Neural cell (in vitro differentiated cells): ENCODE measurements around the gene TRMO. TPM values are rescaled to one million over a fixed set of nuclear protein-coding genes. Genes with fewer than 3 reads are reported as not detected.
A peak's percentile ranks its signal among the peaks of the same experiment; 100 is the strongest.
"Not testable (repeated sequence)": the region's sequence is repeated elsewhere in the genome, so short reads cannot be mapped to it uniquely, and the experiment has no call there.

Experiments
- H2AFZ ChIP-seq: fragments of 200-600, 300-800 bp; sonication (generic), shearing (Covaris generic); 2 replicates; pipeline ENCODE4 v1.6.0; 2014; ENCODE audit warnings: low read depth, mild to moderate bottlenecking, antibody characterized with exemption, low read length, moderate library complexity
- H3F3A ChIP-seq: fragments of 200-600 bp; shearing (Covaris generic); 2 replicates; pipeline ENCODE4 v1.6.1; 2016; ENCODE audit warnings: mild to moderate bottlenecking, moderate library complexity, mixed read lengths, antibody characterized with exemption, low read length; ENCODE audit not compliant: insufficient read depth, poor library complexity, severe bottlenecking
- H3K27ac ChIP-seq: fragments of 200-600, 300-800 bp; sonication (generic), shearing (Covaris generic); 2 replicates; pipeline ENCODE4 v1.5.1; 2014; ENCODE audit warnings: mild to moderate bottlenecking, low read length, moderate library complexity
- H3K27me3 ChIP-seq: fragments of 300-800, 200-600 bp; sonication (generic), shearing (Covaris generic); 2 replicates; pipeline ENCODE4 v1.6.0; 2014; ENCODE audit warnings: mild to moderate bottlenecking, low read depth, low read length, moderate library complexity; ENCODE audit not compliant: insufficient read depth
- H3K36me3 ChIP-seq: fragments of 300-800, 200-600 bp; sonication (generic), shearing (Covaris generic); 2 replicates; pipeline ENCODE4 v1.5.1; 2014; ENCODE audit warnings: mild to moderate bottlenecking, antibody characterized with exemption, low read length, moderate library complexity; ENCODE audit not compliant: insufficient read depth
- H3K4me2 ChIP-seq: fragments of 300-800, 200-600 bp; sonication (generic), shearing (Covaris generic); 2 replicates; pipeline ENCODE4 v1.6.0; 2014; ENCODE audit warnings: mild to moderate bottlenecking, low read length
- H3K4me3 ChIP-seq: fragments of 300-800, 200-600 bp; sonication (generic), shearing (Covaris generic); 2 replicates; pipeline ENCODE4 v1.5.1; 2014; ENCODE audit warnings: mild to moderate bottlenecking, low read length, moderate library complexity
- H3K79me2 ChIP-seq: fragments of 200-600 bp; shearing (Covaris generic); replicated peaks from 2 replicates; pipeline ENCODE4 v1.6.0; 2014; ENCODE audit warnings: mild to moderate bottlenecking, low read length, moderate library complexity; ENCODE audit not compliant: insufficient read depth
- H3K9ac ChIP-seq: fragments of 300-800, 200-600 bp; sonication (generic), shearing (Covaris generic); 2 replicates; pipeline ENCODE4 v1.6.1; 2016; ENCODE audit warnings: mild to moderate bottlenecking, low read length, mixed read lengths
- H3K9me2 ChIP-seq: fragments of 200-600 bp; shearing (Covaris generic); 2 replicates; pipeline ENCODE4 v1.6.1; 2016; ENCODE audit warnings: mild to moderate bottlenecking, low read length, mixed read lengths; ENCODE audit not compliant: insufficient read depth
- H3K9me3 ChIP-seq: fragments of 200-600, 300-800 bp; sonication (generic), shearing (Covaris generic); 2 replicates; pipeline ENCODE4 v1.6.1; 2016; ENCODE audit warnings: mild to moderate bottlenecking, mixed run types, low read length, moderate library complexity, mixed read lengths
- H4K20me1 ChIP-seq: fragments of 200-600 bp; shearing (Covaris generic); 2 replicates; pipeline ENCODE4 v1.6.1; 2016; ENCODE audit warnings: mild to moderate bottlenecking, mixed run types; ENCODE audit not compliant: insufficient read depth
- EP300 ChIP-seq: fragments of 450-650 bp; conservative IDR thresholded peaks from 2 replicates; pipeline ENCODE4 v1.6.1; 2014; ENCODE audit warnings: antibody characterized with exemption, mild to moderate bottlenecking, moderate library complexity; ENCODE audit not compliant: poor library complexity, severe bottlenecking
- EZH2 ChIP-seq: fragments of 200-600, 300-800 bp; shearing (Covaris generic), sonication (generic); IDR thresholded peaks from 2 replicates; pipeline ENCODE4 v1.6.1; 2014; ENCODE audit warnings: antibody characterized with exemption, low read length, borderline replicate concordance, mild to moderate bottlenecking; ENCODE audit not compliant: insufficient read depth, poor library complexity, severe bottlenecking
- MXI1 ChIP-seq: fragments of 450-650 bp; conservative IDR thresholded peaks from 2 replicates; pipeline ENCODE4 v1.6.1; 2014; ENCODE audit warnings: antibody characterized with exemption, mild to moderate bottlenecking; ENCODE audit not compliant: poor library complexity, severe bottlenecking
- POLR2AphosphoS5 ChIP-seq: IDR thresholded peaks from 2 replicates; pipeline ENCODE4 v1.6.1; 2012
- RAD21 ChIP-seq: fragments of 450-650 bp; conservative IDR thresholded peaks from 2 replicates; pipeline ENCODE4 v1.6.1; 2014; ENCODE audit warnings: antibody characterized with exemption, mild to moderate bottlenecking, moderate library complexity
- SMC3 ChIP-seq: fragments of 450-650 bp; conservative IDR thresholded peaks from 2 replicates; pipeline ENCODE4 v1.6.1; 2014; ENCODE audit warnings: antibody characterized with exemption, mild to moderate bottlenecking, moderate library complexity; ENCODE audit not compliant: poor library complexity
- TAF1 ChIP-seq: IDR thresholded peaks from 2 replicates; pipeline ENCODE4 v1.6.1; 2012; ENCODE audit warnings: low read depth
- polyA plus RNA-seq: library from polyadenylated mRNA; depleted of rRNA; stranded (reverse); fragments of >200 nt; gene quantifications from 2 replicates; pipeline ENCODE4 v1.2.3, GENCODE V29; 2014
- TF ChIP-seq, protein P1 (sequence below): IDR thresholded peaks from 2 replicates; pipeline ENCODE4 v1.6.1; 2012; ENCODE audit warnings: borderline replicate concordance
- TF ChIP-seq, protein P2 (sequence below): fragments of 450-650 bp; IDR thresholded peaks from 2 replicates; pipeline ENCODE4 v1.5.1; 2014; ENCODE audit warnings: antibody characterized with exemption, mild to moderate bottlenecking, moderate library complexity; ENCODE audit not compliant: poor library complexity, severe bottlenecking

TRMO gene
- polyA plus RNA-seq, 1 donor from 2014 or later, result 15.4 TPM

DNA sequence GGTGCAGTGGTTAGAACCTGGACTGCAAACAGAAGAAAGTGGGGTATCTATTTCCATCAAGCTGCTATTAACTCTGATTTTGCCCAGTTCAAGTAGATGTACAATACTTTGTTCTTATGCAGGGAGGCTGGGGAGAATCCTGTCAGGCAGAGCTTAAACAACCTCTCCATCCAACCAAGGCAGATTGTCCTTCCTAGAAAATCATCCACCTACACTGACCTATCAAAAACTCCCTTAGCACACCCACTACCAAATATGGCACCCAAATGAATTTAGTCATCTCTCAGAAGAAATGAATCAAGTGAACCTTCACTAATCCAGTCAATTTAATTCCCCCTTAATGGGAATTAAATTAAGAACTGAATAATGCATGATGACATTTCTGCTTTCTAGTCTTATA lies 34.0 kb upstream of the TRMO start:
- Histone ChIP-seq H3F3A (no peaks in the 10 kb centered on the region), H3K27me3 (no peaks in the 10 kb centered on the region), H3K27ac (no peak overlapping the region), H3K4me2 (no peak overlapping the region), H4K20me1 (no peaks in the 10 kb centered on the region), H2AFZ (no peak overlapping the region), H3K36me3 (no peaks in the 10 kb centered on the region), H3K9ac (no peak overlapping the region), H3K9me2 (no peaks in the 10 kb centered on the region), H3K79me2 (no peaks in the 10 kb centered on the region), H3K4me3 (no peak overlapping the region), H3K9me3 (no peaks in the 10 kb centered on the region)
- TF ChIP-seq POLR2AphosphoS5, result no peak
- no peak for TF ChIP-seq RAD21
- no peak for TF ChIP-seq TAF1
- no peak for TF ChIP-seq EP300
- TF ChIP-seq, protein P1, sequence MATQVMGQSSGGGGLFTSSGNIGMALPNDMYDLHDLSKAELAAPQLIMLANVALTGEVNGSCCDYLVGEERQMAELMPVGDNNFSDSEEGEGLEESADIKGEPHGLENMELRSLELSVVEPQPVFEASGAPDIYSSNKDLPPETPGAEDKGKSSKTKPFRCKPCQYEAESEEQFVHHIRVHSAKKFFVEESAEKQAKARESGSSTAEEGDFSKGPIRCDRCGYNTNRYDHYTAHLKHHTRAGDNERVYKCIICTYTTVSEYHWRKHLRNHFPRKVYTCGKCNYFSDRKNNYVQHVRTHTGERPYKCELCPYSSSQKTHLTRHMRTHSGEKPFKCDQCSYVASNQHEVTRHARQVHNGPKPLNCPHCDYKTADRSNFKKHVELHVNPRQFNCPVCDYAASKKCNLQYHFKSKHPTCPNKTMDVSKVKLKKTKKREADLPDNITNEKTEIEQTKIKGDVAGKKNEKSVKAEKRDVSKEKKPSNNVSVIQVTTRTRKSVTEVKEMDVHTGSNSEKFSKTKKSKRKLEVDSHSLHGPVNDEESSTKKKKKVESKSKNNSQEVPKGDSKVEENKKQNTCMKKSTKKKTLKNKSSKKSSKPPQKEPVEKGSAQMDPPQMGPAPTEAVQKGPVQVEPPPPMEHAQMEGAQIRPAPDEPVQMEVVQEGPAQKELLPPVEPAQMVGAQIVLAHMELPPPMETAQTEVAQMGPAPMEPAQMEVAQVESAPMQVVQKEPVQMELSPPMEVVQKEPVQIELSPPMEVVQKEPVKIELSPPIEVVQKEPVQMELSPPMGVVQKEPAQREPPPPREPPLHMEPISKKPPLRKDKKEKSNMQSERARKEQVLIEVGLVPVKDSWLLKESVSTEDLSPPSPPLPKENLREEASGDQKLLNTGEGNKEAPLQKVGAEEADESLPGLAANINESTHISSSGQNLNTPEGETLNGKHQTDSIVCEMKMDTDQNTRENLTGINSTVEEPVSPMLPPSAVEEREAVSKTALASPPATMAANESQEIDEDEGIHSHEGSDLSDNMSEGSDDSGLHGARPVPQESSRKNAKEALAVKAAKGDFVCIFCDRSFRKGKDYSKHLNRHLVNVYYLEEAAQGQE, result no peak
- TF ChIP-seq, protein P2, sequence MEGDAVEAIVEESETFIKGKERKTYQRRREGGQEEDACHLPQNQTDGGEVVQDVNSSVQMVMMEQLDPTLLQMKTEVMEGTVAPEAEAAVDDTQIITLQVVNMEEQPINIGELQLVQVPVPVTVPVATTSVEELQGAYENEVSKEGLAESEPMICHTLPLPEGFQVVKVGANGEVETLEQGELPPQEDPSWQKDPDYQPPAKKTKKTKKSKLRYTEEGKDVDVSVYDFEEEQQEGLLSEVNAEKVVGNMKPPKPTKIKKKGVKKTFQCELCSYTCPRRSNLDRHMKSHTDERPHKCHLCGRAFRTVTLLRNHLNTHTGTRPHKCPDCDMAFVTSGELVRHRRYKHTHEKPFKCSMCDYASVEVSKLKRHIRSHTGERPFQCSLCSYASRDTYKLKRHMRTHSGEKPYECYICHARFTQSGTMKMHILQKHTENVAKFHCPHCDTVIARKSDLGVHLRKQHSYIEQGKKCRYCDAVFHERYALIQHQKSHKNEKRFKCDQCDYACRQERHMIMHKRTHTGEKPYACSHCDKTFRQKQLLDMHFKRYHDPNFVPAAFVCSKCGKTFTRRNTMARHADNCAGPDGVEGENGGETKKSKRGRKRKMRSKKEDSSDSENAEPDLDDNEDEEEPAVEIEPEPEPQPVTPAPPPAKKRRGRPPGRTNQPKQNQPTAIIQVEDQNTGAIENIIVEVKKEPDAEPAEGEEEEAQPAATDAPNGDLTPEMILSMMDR, result no peak
- TF ChIP-seq EZH2, result no peak
- TF ChIP-seq MXI1, result no peak
- TF ChIP-seq SMC3, result no peak

DNA sequence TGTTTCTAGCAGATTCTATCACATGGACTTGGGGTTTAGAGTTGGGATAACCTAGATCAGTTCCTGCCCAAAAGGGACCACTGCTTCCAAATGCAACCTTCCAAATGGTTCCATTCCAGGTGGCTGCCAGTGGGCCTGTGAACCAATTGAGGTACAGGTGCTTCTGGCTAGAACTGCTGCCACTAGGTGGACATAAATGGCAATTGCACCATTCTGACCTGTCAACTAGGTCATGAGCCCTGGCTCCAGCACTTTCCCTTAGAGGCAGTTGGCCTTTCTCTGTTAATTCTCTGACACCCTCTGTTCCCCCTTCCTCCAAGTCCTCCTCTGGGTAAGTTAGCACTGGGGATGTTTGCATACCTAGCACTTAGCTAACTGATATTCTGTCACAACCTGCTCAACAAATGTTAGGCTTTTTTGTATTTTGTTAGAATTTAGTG lies 32.3 kb upstream of the TRMO start:
- H3K36me3 ChIP-seq, result no peaks in the 10 kb centered on the region
- no peak for TF ChIP-seq POLR2AphosphoS5
- peak; percentile 73 for TF ChIP-seq RAD21
- TF ChIP-seq, protein P2, result peak; percentile 76
- TF ChIP-seq MXI1, result no peak
- TF ChIP-seq, protein P1, result no peak
- peak; percentile 86 for TF ChIP-seq SMC3
- TF ChIP-seq EZH2, result no peak
- no peak for TF ChIP-seq EP300
- TF ChIP-seq TAF1, result no peak
- no peak overlapping the region for H3K4me3 ChIP-seq
- H3K9me3 ChIP-seq, result no peaks in the 10 kb centered on the region
- no peak overlapping the region for H3K9ac ChIP-seq
- H3K27me3 ChIP-seq, result no peaks in the 10 kb centered on the region
- no peak overlapping the region for H3K27ac ChIP-seq
- H4K20me1 ChIP-seq, result no peaks in the 10 kb centered on the region
- H3K9me2 ChIP-seq, result no peaks in the 10 kb centered on the region
- no peak overlapping the region for H3K4me2 ChIP-seq
- no peaks in the 10 kb centered on the region for H3F3A ChIP-seq
- no peaks in the 10 kb centered on the region for H3K79me2 ChIP-seq
- H2AFZ ChIP-seq, result no peak overlapping the region

DNA sequence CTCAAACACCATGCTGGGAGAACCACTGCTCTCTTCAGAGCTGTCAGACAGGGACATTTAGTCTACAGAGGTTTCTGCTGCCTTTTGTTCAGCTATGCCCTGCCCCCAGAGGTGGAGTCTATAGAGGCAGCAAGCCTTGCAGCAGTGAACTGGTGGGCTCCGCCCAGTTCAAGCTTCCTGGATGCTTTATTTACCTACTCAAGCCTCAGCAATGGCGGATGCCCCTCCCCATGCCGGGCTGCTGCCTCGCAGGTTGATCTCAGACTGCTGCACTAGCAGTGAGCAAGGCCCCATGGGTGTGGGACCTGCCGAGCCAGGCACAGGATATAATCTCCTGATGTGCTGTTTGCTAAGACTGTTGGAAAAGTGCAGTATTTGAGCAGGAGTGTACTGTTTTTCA lies 28.6 kb upstream of the TRMO start:
- H4K20me1 ChIP-seq, H3K4me2 ChIP-seq, H3K79me2 ChIP-seq, H2AFZ ChIP-seq, H3K4me3 ChIP-seq, H3K27me3 ChIP-seq, H3K27ac ChIP-seq, H3K36me3 ChIP-seq, H3K9ac ChIP-seq, H3K9me3 ChIP-seq, H3K9me2 ChIP-seq, H3F3A ChIP-seq: not testable (repeated sequence)
